ACC112 (cell line): ENCODE results near the gene FANK1.
"Not testable (repeated sequence)": the region's sequence is repeated elsewhere in the genome, so short reads cannot be mapped to it uniquely, and the experiment has no call there.

Experiments used
- H2AFZ ChIP-seq: fragments of 200-600 bp; sonication (generic); one replicate; pipeline ENCODE4 v1.6.0; 2017; ENCODE audit warnings: antibody characterized with exemption, low read length; ENCODE audit not compliant: unreplicated experiment
- H3K27ac ChIP-seq: fragments of 200-600 bp; sonication (generic); 2 replicates; pipeline ENCODE4 v1.5.1; 2014; ENCODE audit warnings: low read depth, mild to moderate bottlenecking, antibody characterized with exemption, low read length, moderate library complexity
- H3K27me3 ChIP-seq: fragments of 200-600 bp; sonication (generic); 2 replicates; pipeline ENCODE4 v1.6.1; 2014; ENCODE audit warnings: mild to moderate bottlenecking, antibody characterized with exemption, low read length, moderate library complexity, mixed read lengths; ENCODE audit not compliant: insufficient read depth
- H3K36me3 ChIP-seq: fragments of 200-600 bp; sonication (generic); 2 replicates; pipeline ENCODE4 v1.6.1; 2016; ENCODE audit warnings: mild to moderate bottlenecking, antibody characterized with exemption, low read length, moderate library complexity, mixed read lengths; ENCODE audit not compliant: insufficient read depth
- H3K4me1 ChIP-seq: fragments of 200-600 bp; sonication (generic); one replicate; pipeline ENCODE4 v1.6.1; 2016; ENCODE audit warnings: low read length, mixed read lengths; ENCODE audit not compliant: insufficient read depth, unreplicated experiment, control insufficient read depth
- H3K4me3 ChIP-seq: fragments of 200-600 bp; sonication (generic); 2 replicates; pipeline ENCODE4 v1.5.1; 2014; ENCODE audit warnings: mild to moderate bottlenecking, low read depth, low read length
- H3K79me2 ChIP-seq: fragments of 200-600 bp; sonication (generic); one replicate; pipeline ENCODE4 v1.6.0; 2016; ENCODE audit warnings: low read length; ENCODE audit not compliant: control insufficient read depth, unreplicated experiment, insufficient read depth

The FANK1 gene, protein sequence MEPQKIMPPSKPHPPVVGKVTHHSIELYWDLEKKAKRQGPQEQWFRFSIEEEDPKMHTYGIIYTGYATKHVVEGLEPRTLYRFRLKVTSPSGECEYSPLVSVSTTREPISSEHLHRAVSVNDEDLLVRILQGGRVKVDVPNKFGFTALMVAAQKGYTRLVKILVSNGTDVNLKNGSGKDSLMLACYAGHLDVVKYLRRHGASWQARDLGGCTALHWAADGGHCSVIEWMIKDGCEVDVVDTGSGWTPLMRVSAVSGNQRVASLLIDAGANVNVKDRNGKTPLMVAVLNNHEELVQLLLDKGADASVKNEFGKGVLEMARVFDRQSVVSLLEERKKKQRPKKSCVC

DNA sequence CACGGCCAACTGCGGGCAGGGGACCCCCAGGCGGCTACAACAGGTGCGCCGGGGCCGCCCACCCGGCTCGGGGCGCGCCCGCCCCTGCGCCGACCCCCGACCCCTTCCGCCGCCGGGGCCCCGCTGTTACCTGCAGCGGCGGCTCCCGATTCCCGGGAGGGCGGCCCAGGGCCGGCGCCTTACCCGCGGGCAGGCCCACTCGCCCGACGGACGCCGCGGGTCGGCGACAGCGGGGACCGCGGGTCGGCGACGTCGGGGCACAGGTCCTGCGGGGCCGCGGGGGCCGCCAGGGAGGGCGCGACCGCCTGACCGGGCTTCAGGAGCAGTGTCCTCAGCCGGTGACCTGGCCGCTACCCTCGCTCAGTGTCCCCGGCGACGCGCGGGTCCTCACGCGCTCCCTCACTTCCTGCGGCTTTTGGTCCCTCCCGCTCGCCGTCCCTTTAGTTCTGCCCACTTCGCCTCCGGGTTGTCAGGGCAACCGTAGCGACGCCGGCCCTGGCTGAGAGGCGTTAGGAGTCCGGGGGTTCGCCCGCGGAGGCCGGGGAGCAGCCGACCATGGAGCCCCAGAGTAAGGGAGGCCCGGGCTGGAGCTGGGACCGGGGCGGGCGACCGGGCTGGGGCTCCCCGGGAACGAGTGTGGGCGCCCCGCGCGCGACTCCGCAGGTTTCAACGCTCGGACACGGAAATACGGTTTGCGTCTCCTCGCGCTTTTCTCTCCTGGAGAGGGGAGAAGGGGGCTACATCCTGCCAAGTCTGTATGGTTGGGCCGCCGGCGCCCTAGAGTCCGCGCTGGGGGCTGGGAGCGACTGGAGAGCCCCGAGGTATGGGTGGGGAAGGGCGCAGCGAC, at the start of gene FANK1:
FANK1 (plus strand) TSS at position 477 of the 847 bp plus-strand sequence; CDS start at position 556, 79 bp downstream.
- peaks cover 24% of the 10 kb centered on the region for H3K79me2 ChIP-seq

DNA sequence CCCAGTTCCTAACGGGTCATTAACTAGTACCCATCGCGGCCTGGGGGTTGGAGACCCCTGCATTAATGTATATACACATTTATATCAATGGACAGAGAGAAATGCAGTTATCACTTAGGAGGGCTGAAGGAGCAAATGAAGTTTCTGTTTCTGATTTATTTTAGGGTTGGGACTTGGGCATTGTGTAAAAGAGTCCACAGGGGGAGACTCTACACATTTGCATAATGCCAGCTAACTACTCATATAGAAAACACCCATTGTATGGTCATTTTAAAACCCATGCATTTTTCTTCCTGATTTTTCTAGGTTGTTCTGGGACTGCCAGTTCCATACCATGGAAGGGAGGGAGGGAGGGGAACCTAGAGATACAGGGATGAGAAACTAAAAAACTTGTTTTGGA, 49.5 kb upstream of the FANK1 start:
- Histone ChIP-seq H2AFZ (no peak overlapping the region), H3K4me3 (no peak overlapping the region), H3K4me1 (no peaks in the 10 kb centered on the region), H3K79me2 (no peaks in the 10 kb centered on the region), H3K36me3 (peaks cover 2% of the 10 kb centered on the region; the same call in 1 of the 2 replicates), H3K27ac (no peak overlapping the region), H3K27me3 (no peaks in the 10 kb centered on the region)

More for the DNA sequence above, at the start of gene FANK1:
- peak within 1 kb of the TSS; percentile 99 for H2AFZ ChIP-seq
- not testable (repeated sequence) for H3K4me1 ChIP-seq, H3K36me3 ChIP-seq, H3K27me3 ChIP-seq
- H3K4me3 ChIP-seq, result peak within 1 kb of the TSS; percentile 97
- peak within 1 kb of the TSS; percentile 63 for H3K27ac ChIP-seq

DNA sequence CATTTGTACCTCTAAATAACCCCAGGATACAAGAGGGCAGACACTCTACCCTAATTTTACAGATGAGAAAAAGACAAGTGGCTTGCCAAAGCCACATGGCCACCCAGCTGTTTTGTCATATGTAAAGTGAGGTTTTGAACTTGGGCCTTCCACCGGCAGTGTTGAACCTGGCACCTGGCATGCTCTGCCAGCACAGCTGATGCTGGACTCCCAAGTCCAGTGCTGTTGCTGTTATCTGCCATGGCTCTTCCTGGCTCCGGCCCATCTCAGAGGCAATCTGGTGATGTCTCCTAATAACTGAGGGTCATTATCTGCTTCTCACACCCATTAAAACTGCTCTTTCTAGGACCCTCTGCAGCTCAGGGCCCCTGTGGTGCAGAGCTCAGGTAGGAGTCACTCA, 48.0 kb upstream of the FANK1 start:
- no peaks in the 10 kb centered on the region for H3K4me1 ChIP-seq
- no peak overlapping the region for H3K4me3 ChIP-seq
- H3K27me3 ChIP-seq, result no peaks in the 10 kb centered on the region
- no peaks in the 10 kb centered on the region for H3K79me2 ChIP-seq
- H3K27ac ChIP-seq, result no peak overlapping the region
- no peak overlapping the region for H2AFZ ChIP-seq
- peaks cover 10% of the 10 kb centered on the region; the same call in 1 of the 2 replicates for H3K36me3 ChIP-seq

DNA sequence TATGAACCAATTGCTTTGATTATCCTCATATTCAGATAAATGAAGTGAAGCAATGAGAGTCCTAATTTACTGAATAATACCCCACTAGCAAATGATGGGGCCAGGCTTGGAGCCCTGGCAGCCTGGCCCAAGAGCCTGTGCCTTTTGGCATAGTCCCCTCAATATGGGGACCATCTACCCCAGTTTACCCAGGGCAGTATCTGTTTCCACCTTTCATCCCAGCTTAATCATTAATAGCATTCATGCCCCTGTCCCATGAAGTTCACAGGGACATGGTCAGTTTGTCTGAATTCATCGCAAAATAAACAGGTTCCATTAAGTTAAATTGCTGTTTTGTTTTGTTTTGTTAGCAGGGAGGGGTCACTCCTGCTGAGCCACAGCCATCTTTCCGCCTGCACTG, 47.5 kb upstream of the FANK1 start:
- H3K79me2 ChIP-seq, result no peaks in the 10 kb centered on the region
- H3K27ac ChIP-seq, result no peak overlapping the region
- H3K4me1 ChIP-seq, result no peaks in the 10 kb centered on the region
- no peaks in the 10 kb centered on the region for H3K27me3 ChIP-seq
- H3K4me3 ChIP-seq, result no peak overlapping the region
- H2AFZ ChIP-seq, result no peak overlapping the region
- peaks cover 10% of the 10 kb centered on the region; the same call in 1 of the 2 replicates for H3K36me3 ChIP-seq

DNA sequence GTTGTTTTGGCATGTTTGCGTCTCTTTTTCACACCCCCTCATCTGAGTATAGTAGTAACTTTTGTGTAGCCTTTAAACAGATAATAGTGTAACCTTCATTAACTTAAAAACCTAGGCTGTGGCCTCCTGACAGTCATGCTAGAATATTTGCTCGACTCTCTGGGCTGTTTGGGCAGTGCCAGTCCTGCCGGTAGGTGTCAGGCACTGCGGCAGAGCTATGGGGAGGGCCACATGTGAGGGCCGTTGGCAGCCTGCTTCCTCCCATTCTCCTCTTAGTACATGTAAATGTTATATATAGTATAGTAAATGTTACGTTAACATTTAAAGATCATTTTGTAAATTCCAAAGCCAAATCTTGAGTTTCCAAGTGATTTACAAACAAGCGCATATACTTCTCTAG, 46.9 kb upstream of the FANK1 start:
- Histone ChIP-seq H3K27me3 (no peaks in the 10 kb centered on the region), H3K4me1 (no peaks in the 10 kb centered on the region), H2AFZ (no peak overlapping the region), H3K4me3 (no peak overlapping the region), H3K79me2 (no peaks in the 10 kb centered on the region), H3K36me3 (peaks cover 10% of the 10 kb centered on the region; the same call in 1 of the 2 replicates), H3K27ac (no peak overlapping the region)

DNA sequence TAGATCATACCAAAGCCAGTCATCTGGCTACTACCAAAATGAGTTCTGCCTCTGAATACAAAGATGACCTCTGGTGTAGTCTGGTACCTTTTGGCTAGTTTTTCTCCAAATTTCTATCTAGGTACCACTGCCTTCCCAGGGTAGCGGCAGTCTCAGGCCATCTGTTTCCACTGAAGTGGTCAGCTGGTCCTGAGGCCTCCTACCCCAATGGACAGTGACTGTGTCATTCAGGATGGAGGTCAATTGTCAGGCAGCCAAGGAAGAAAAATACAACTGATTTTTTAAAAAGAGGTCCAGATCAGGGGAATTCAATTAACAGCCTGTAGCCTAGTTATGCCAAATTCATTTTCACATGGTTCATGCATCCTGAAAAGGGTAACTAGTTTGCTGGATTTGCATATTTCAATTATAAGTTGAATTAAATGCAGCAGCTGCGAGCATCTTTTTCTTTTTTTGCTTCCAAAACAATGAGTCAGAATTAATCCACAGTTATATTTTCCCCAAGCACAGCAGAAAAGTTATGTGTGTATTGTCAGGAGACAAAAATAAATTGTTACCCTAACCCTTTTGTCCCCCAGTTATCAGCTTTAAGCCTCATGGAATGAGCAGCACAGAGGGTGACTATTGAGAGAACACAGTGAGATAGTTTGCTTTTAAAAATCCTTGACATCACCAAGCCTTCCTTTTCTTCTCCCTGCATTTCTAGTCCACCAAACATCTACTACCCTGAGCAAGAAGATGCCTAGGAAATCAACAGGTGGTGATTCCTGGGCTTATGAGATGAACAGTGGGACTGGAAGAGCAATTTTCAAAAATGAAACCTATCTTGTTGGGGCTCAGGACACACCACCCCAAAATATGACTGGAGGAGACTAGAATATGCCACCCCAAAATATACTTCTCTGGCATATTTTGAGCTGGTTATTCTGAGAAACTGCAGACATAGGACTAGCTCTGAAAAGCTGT, 45.3 kb upstream of the FANK1 start:
- no peak overlapping the region for H3K27ac ChIP-seq
- no peaks in the 10 kb centered on the region for H3K27me3 ChIP-seq
- no peaks in the 10 kb centered on the region for H3K4me1 ChIP-seq
- no peaks in the 10 kb centered on the region for H3K79me2 ChIP-seq
- no peak overlapping the region for H2AFZ ChIP-seq
- H3K36me3 ChIP-seq, result peaks cover 10% of the 10 kb centered on the region; the same call in 1 of the 2 replicates
- no peak overlapping the region for H3K4me3 ChIP-seq

DNA sequence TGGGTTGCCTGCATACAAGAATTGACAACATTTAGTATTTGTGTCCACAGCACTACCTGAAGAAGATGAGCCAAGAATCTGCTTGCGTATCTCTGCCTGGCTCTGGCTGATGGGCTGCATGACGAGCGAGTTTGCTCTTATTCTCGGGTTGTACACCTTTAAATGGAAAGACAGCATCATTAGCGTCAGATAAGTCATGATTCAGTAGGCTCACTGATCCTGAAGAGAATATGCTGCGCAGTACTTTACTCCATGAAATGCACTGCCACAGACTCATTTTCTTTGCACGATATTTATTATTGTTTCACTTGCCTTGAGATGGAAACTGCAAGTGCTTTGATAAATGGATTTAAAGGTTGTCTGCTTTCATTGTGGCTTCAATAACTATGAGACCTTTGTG, 43.9 kb upstream of the FANK1 start:
- no peaks in the 10 kb centered on the region for H3K79me2 ChIP-seq
- peaks cover 10% of the 10 kb centered on the region; the same call in 1 of the 2 replicates for H3K36me3 ChIP-seq
- H3K27me3 ChIP-seq, result no peaks in the 10 kb centered on the region
- no peak overlapping the region for H3K4me3 ChIP-seq
- H3K27ac ChIP-seq, result no peak overlapping the region
- H3K4me1 ChIP-seq, result no peaks in the 10 kb centered on the region
- H2AFZ ChIP-seq, result no peak overlapping the region

DNA sequence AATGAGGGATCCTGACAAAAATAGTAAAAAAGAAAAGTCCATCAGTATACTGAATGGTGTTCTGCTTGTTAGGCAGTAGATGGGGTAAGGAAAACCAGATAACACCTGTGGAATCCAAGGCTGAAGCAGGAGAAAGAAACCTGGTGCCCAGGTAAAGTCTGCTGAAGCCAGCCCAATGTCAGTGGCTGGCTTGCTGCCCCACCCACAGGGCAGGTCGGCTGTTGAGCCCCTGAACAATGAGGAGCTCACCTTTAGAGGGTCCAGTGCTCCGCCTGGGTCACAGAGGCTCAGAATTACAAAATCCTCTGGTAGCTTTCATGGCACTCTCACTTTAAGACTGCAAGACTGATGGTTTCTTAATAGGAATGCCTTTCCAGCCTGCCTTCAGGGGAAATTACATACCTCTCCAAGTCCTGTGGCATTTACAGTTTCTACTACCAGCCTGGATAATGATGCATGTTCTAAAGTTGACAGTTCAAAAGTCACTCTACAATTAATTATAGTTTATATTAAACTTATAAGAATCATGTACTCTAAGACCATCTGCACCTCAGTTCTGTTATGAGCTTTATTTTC, 39.1 kb upstream of the FANK1 start:
- Histone ChIP-seq H3K36me3 (peaks cover 8% of the 10 kb centered on the region), H3K79me2 (no peaks in the 10 kb centered on the region), H3K27ac (no peak overlapping the region), H3K27me3 (no peaks in the 10 kb centered on the region), H2AFZ (no peak overlapping the region), H3K4me3 (no peak overlapping the region), H3K4me1 (no peaks in the 10 kb centered on the region)

DNA sequence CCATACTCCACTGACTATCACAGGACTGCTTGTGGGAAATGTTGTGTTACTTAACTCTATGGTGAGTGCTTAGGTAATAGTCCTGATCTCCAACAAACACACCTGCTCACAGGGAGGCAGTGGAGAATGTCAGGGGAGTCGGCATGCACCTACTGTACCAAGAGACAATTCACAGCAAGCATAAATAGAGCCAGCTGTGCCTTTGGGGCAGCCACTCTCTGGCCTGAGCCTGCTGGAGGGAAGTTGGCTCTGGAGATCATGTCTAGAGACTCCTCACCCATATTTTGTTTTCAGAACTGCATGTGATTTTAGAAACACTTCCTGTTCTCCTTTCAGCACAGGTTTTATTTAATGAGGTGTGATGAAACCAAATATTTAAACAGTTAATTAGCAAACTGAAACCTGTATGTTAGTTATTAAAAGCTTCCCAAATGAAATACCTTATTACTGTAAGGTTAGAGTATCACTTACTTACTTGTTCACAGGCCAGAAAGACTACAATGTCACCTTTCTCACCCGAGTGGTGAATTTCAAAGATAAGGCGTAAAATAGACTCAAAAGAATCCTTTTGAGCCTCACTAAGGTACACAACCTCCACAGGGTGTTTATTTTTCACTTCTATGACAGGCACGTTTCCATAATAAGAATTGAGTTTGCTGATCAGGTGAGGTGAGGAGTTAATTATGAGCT, 37.1 kb upstream of the FANK1 start:
- Histone ChIP-seq H3K79me2 (no peaks in the 10 kb centered on the region), H3K4me1 (no peaks in the 10 kb centered on the region), H3K4me3 (no peak overlapping the region), H3K36me3 (peaks cover 3% of the 10 kb centered on the region; the same call in 1 of the 2 replicates), H3K27ac (no peak overlapping the region), H3K27me3 (no peaks in the 10 kb centered on the region), H2AFZ (no peak overlapping the region)
